Activated CD4-positive, alpha-beta memory T cell treated with anti-CD3 and anti-CD28 coated beads, Interleukin-2, amount 10 ng/mL, durations not matched to agents 7 days and 5 days (primary cell): ENCODE data around the gene WDR1. TPM values are rescaled to one million over a fixed set of nuclear protein-coding genes. Genes with fewer than 3 reads are reported as not detected.
"Not testable (repeated sequence)": the region's sequence is repeated elsewhere in the genome, so short reads cannot be mapped to it uniquely, and the experiment has no call there.

ENCODE experiments used
- CTCF ChIA-PET: fragments of 350-600 bp; sonication (Branson Sonifier 250); formaldehyde crosslinking; loops from one replicate; lab custom pipeline; 2021; ENCODE audit warnings: antibody characterized with exemption, inconsistent platforms; lab: Charles Lee
- POLR2A ChIA-PET: fragments of 350-600 bp; sonication (Branson Sonifier 250); formaldehyde crosslinking; loops from one replicate; lab custom pipeline; 2021; ENCODE audit warnings: antibody characterized with exemption; lab: Charles Lee
- DNase-seq: peaks from one replicate; pipeline ENCODE4 v3.0.0-alpha.2; 2020
- H3K27ac Mint-ChIP-seq: one replicate; pipeline ENCODE4 v1.8.0; 2021; ENCODE audit warnings: mild to moderate bottlenecking, mixed read lengths
- H3K27me3 Mint-ChIP-seq: one replicate; pipeline ENCODE4 v1.8.0; 2021; ENCODE audit warnings: mixed read lengths
- H3K36me3 Mint-ChIP-seq: one replicate; pipeline ENCODE4 v1.8.0; 2021; ENCODE audit warnings: low read depth, mixed read lengths
- H3K4me1 Mint-ChIP-seq: one replicate; pipeline ENCODE4 v1.8.0; 2021; ENCODE audit warnings: mixed read lengths
- H3K4me3 Mint-ChIP-seq: one replicate; pipeline ENCODE4 v1.8.0; 2021; ENCODE audit warnings: mild to moderate bottlenecking, mixed read lengths
- H3K9me3 Mint-ChIP-seq: one replicate; pipeline ENCODE4 v1.8.0; 2021; ENCODE audit warnings: mixed read lengths
- total RNA-seq, 2 experiments: library from RNA; stranded (reverse); gene quantifications; one replicate each; pipeline ENCODE4 v1.2.3, GENCODE V29; 2021

The WDR1 gene
- total RNA-seq, 2 experiments from 2014 or later: 463 to 465 TPM

DNA sequence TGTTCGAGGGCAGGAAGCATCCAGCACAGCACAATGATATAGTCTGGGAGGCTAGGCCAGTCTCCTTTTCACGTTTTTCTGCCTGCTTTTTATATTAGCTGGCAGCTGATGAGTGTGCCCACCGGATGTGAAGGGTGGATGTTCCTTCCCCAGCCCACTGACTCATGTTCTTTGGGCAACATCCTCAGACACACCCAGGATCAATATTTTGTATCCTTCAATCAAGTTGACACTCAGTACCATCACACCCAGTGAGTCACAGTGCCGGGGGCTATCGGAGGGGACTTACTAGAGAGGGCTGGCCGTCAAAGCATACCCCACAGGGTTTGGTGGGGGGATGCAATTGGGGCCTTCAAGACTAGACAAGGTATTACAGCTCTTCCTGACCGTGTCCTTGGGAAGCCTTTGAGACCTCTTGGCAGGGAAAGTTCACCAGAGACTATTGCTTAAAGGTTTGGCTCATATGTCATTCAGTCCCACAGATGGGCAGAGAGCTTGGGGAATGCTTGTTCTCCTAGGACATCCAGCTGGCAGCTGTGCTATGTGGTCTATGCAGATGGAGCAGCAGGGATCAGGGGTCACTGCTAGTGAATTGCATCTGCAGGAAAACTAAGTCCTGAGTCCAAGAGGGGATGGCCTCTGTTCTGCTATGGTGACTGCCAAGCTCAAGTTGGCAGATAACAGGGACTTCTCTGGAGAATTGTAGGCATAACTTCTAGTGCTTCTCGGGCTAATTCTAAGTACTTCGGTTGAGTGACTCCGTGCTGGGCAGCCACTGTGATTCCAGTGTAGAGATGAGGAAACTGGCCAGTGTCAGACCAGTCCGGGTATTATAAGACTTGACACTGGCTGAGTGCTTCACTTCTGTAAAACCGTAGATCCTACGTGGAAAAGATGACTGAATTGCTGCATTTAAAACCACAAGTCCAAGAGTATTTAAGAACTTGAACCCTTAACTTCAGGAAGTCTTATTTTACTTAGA, 12.9 kb upstream of the WDR1 start:
- no peaks in the 10 kb centered on the region for H3K27me3 Mint-ChIP-seq
- no peak for DNase-seq
- H3K4me1 Mint-ChIP-seq: no peaks in the 10 kb centered on the region
- H3K9me3 Mint-ChIP-seq: no peaks in the 10 kb centered on the region
- H3K4me3 Mint-ChIP-seq: no peak overlapping the region
- ChIA-PET CTCF (interaction anchor here (1.1 to 1.2 kb wide), 2 partner anchors 12 to 36 kb away, joined by 3 read pairs; no protein-coding TSS in a partner anchor), POLR2A (interaction anchor here (1.2 to 1.9 kb wide), 2 partner anchors 12 to 26 kb away, joined by 3 to 5 read pairs; no protein-coding TSS in a partner anchor)
- H3K27ac Mint-ChIP-seq: no peak overlapping the region
- no peaks in the 10 kb centered on the region for H3K36me3 Mint-ChIP-seq

DNA sequence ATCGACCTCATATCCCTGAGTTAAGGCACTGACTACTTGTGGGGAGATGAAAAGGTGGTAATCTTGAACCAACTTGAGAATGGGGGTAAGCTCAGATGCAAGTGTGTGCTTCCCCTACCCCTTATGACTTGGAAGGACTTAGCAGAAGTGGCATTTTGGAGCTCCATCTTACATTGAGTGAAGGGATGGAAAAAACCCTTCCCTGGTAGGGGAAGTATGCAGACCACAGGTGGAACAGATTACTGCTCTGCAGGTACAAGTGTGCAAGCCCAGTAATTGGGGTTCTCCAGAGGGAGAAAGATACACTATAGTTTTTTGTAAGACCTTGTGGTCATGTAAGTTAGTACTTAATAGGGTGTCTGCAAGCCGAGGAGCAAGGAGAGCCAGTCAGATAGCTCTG, 12.2 kb upstream of the WDR1 start:
- CTCF ChIA-PET: no interaction called here
- Mint-ChIP-seq H3K4me1 (peaks cover 7% of the 10 kb centered on the region), H3K4me3 (no peak overlapping the region), H3K36me3 (no peaks in the 10 kb centered on the region), H3K27ac (no peak overlapping the region), H3K9me3 (no peaks in the 10 kb centered on the region), H3K27me3 (no peaks in the 10 kb centered on the region)
- POLR2A ChIA-PET: interaction anchor here (1.2 to 1.9 kb wide), 2 partner anchors 11 kb away, joined by 3 to 5 read pairs; no protein-coding TSS in a partner anchor
- DNase-seq: no peak

DNA sequence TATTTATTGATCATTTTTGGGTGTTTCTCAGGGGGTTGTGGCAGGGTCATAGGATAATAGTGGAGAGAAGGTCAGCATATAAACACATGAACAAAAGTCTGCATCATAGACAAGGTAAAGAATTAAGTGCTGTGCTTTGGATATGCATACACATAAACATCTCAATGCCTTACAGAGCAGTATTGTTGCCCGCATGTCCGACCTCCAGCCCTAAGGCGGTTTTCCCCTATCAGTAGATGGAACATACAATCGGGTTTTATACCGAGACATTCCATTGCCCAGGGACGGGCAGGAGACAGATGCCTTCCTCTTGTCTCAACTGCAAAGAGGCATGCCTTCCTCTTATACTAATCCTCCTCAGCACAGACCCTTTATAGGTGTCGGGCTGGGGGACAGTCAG, 10.9 kb upstream of the WDR1 start:
- H3K27me3 Mint-ChIP-seq, H3K4me3 Mint-ChIP-seq, H3K36me3 Mint-ChIP-seq, DNase-seq, H3K9me3 Mint-ChIP-seq, H3K27ac Mint-ChIP-seq, CTCF ChIA-PET: not testable (repeated sequence)
- POLR2A ChIA-PET: interaction anchor here (1.2 kb wide), 1 partner anchor 10 kb away, joined by 3 read pairs; no protein-coding TSS in a partner anchor
- H3K4me1 Mint-ChIP-seq: peaks cover 12% of the 10 kb centered on the region

DNA sequence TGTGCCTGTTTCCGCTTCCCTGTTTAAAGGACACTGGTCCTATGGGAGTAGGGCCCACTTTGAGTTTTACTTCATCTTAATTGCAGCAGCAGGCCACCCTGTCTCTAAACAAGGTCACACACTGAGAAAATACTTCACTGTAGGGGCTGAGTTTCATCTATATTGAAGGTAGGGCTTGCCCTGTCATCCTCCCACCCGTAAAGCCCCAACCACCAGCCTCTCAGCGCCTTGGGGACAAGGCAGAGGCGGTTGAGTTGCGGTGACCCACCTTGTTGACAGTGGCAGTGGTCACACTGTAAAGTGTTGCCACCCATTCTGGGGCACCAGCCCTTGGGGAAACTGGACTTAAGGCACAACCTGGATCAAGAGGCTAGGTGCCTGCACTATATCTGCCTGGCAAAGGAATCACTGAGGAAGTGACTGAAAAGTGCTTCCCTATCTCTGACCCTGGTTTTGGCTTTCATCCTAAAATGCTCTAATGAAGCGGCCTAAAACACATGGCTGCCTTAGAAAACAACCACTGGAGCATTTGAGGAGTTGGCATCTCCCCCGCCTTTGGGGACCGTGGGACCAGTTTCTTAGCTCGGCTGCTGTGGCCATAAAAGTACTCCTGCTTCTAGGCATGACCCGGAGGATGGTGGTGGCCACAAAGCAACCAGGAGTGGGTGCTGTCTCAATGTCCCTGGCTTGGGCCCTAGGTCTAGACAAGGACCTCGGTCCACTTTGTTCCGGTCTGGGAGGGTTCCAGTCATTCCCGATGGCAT, 7.8 kb upstream of the WDR1 start:
- Mint-ChIP-seq H3K27me3 (no peaks in the 10 kb centered on the region), H3K4me3 (no peak overlapping the region), H3K36me3 (no peaks in the 10 kb centered on the region), H3K4me1 (peaks cover 12% of the 10 kb centered on the region), H3K27ac (peak overlapping the region; percentile 60), H3K9me3 (no peaks in the 10 kb centered on the region)
- DNase-seq: no peak
- ChIA-PET CTCF (interaction anchor here (1.3 kb wide), 1 partner anchor 34 kb away, joined by 3 read pairs; no protein-coding TSS in a partner anchor), POLR2A (interaction anchor here (2.7 kb wide), 1 partner anchor 7 kb away, joined by 8 read pairs; the partner anchor contains the start of gene WDR1)

DNA sequence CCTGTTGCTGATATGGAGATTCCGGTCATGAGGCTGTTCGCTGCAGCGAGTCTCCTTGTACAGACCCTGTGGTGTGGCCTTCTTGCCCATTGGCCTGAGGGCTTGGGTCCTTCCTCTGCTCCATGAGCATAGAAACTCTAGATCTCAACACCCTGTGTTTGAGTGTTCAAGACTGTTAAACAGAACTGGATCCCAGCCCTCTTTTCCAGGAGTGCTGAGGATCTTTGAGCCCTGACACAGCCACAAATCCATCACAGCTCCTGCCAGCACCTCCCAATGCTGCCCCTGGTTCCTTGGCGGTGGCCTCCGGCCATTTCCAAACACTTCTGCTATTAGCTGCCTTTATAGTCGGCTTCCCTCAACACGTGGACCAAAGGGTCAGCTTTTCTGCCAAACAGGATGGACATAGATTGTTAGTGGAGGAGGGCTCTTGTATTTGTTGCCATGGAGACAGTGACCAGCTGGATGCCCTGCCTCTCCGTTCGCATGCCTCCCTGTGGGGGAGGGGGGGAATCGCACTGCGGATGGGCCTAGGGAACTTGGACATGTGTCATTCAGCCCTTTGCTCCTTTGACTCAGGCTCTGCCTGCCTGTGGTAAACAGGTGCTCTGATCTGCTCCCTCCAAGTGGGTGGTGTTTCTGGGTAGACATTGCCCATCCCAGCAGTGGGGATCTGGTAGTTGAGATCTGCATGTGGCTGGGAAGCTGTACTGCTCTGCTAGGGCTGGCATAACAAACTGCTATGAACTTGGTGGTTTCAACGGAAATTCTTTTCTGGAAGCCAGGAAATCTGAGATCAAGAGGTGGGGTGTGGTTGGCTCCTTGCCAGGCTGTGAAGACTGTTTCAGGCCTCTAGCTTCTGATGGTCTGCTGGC, 6.9 kb upstream of the WDR1 start:
- no peak for DNase-seq
- POLR2A ChIA-PET: interaction anchor here (21.9 kb wide), 1 partner anchor 26 kb away, joined by 503 read pairs; no protein-coding TSS in a partner anchor
- Mint-ChIP-seq H3K27ac (peak overlapping the region; percentile 18), H3K27me3 (no peaks in the 10 kb centered on the region), H3K4me1 (peaks cover 17% of the 10 kb centered on the region), H3K4me3 (no peak overlapping the region), H3K9me3 (no peaks in the 10 kb centered on the region), H3K36me3 (no peaks in the 10 kb centered on the region)
- CTCF ChIA-PET: interaction anchor here (1.3 kb wide), 1 partner anchor 35 kb away, joined by 3 read pairs; no protein-coding TSS in a partner anchor

DNA sequence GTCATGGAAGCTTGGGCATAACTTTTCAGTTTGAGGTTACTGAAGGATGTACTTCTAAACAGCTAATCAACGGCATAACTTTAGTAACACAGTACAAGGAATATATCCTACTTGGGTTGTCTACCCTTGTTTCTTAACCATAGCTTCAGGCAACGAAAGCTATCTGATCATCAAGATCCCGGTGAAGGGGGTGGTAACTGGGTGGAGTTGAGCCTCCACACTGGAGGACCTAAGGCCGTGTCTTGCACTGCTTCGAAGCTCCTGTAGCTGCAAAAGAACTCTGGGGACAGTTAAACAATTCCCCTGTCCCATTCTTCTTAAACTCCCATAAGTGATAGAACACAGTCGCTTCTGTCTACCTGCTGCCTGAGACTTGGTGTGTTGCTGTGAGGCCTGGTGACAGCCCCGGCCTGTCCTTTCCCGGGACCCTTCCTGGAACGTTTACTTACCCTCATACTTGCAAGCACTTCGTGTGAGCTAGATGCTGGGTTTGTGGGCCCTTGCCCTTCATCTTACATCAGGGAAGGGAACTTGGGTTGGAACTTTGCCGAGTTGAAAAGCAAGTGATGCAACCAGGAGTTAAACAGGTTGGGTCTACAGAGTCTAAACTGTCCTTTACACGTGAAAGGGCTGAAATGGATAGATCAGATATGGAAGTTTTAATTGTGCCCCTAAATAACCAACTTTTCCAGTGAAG, 5.8 kb upstream of the WDR1 start:
- Mint-ChIP-seq H3K4me3 (no peak overlapping the region), H3K27me3 (no peaks in the 10 kb centered on the region), H3K36me3 (peaks cover 1% of the 10 kb centered on the region), H3K27ac (no peak overlapping the region), H3K9me3 (no peaks in the 10 kb centered on the region), H3K4me1 (peaks cover 28% of the 10 kb centered on the region)
- POLR2A ChIA-PET: interaction anchor here (21.9 kb wide), 1 partner anchor 25 kb away, joined by 503 read pairs; no protein-coding TSS in a partner anchor
- DNase-seq: no peak
- CTCF ChIA-PET: no interaction called here

DNA sequence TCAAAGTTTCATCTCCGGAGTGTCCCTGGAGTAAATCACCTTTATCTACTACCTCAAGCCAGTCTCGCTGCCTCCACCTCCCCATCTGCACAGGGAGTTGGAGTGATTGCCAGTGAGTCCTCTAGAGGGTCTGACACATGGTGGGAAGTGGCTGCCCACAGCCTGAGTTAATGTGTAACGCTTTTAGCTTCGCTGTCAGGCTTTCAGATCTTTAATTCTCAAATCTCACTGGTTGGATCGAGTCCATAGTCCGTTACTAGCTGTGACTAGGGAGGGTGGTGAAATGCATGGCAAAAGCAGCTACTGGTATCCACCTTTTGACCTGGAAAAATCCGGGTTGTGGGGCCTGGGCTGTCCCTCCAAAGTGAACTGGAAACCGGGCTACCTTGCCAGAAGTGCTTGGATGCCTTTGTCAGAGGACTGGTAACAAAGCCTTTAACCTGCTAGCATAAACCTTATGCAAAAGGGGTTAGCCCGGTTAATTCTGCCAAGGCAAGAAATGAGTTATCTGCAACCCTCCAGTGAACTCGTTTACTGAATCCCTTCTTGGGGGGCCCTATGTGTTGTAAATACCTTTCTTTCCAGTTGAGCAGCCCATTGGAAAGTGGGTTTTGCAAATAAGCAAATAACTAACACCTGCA, 5.1 kb upstream of the WDR1 start:
- H3K4me1 Mint-ChIP-seq: peaks cover 33% of the 10 kb centered on the region
- peaks cover 6% of the 10 kb centered on the region for H3K36me3 Mint-ChIP-seq
- ChIA-PET POLR2A (interaction anchor here (21.9 kb wide), 1 partner anchor 24 kb away, joined by 503 read pairs; no protein-coding TSS in a partner anchor), CTCF (no interaction called here)
- no peak overlapping the region for H3K27ac Mint-ChIP-seq
- H3K27me3 Mint-ChIP-seq: no peaks in the 10 kb centered on the region
- no peak for DNase-seq
- no peak overlapping the region for H3K4me3 Mint-ChIP-seq
- H3K9me3 Mint-ChIP-seq: no peaks in the 10 kb centered on the region

DNA sequence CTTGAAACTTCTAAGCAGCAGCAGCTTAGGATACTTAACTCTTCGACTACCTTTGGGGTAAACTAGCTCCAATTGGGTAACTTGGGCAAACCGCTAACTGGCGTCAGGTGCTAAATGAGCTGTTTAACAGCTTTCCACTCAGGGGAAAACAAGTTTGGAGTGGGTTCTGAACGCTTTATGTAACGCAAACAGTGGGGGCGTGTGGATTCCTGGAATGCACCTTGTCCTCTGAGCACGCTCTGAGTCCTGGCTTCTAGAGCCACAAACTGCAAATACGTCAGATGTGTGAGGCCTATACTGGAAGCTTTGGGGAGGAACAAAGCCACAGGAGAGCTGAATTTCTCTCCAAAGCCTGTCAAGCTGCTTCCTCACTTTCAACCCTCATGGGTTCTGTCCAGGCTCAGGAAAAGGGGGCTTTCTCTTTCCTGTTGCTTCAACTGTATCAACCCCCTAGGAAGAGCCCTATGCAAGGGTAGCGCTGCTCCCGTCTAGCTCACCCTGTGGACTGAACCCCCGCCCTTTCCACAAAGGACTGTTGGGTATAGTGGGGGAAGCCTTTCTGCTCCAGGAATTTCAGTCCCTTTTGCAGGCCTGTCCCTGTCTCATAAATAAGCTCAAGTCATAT, 4.5 kb upstream of the WDR1 start:
- Mint-ChIP-seq H3K4me3 (no peak overlapping the region), H3K27me3 (no peaks in the 10 kb centered on the region), H3K9me3 (no peaks in the 10 kb centered on the region), H3K27ac (no peak overlapping the region), H3K36me3 (peaks cover 6% of the 10 kb centered on the region), H3K4me1 (peaks cover 33% of the 10 kb centered on the region)
- POLR2A ChIA-PET: interaction anchor here (21.9 kb wide), 1 partner anchor 23 kb away, joined by 503 read pairs; no protein-coding TSS in a partner anchor
- CTCF ChIA-PET: no interaction called here
- no peak for DNase-seq

DNA sequence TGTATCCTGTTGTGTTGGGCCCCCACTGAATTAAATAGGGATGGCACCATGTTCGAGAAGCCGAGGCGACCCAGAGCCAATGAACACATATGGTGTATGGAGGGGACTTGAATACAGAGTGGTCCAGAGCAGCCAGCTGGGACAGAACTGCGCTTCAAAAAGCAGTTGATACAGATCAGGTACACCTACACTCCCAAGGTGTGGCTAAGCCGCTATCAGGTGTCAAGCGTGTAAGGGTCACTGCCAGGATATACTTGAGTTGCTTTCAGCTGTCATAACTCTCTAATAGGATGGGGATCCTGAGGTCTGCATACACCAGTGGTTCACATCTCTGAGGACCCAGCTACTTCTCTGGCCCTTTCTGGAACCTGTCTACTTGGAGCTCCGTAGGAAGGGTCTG, 3.2 kb upstream of the WDR1 start:
- no peak for DNase-seq
- peaks cover 19% of the 10 kb centered on the region for H3K36me3 Mint-ChIP-seq
- no peaks in the 10 kb centered on the region for H3K9me3 Mint-ChIP-seq
- no peaks in the 10 kb centered on the region for H3K27me3 Mint-ChIP-seq
- no peak overlapping the region for H3K4me3 Mint-ChIP-seq
- H3K4me1 Mint-ChIP-seq: peaks cover 38% of the 10 kb centered on the region
- POLR2A ChIA-PET: interaction anchor here (21.9 kb wide), 1 partner anchor 22 kb away, joined by 503 read pairs; no protein-coding TSS in a partner anchor
- H3K27ac Mint-ChIP-seq: no peak overlapping the region
- CTCF ChIA-PET: interaction anchor here (2.4 to 6.1 kb wide), 2 partner anchors 24 to 341 kb away, joined by 9 to 26 read pairs; no protein-coding TSS in a partner anchor

DNA sequence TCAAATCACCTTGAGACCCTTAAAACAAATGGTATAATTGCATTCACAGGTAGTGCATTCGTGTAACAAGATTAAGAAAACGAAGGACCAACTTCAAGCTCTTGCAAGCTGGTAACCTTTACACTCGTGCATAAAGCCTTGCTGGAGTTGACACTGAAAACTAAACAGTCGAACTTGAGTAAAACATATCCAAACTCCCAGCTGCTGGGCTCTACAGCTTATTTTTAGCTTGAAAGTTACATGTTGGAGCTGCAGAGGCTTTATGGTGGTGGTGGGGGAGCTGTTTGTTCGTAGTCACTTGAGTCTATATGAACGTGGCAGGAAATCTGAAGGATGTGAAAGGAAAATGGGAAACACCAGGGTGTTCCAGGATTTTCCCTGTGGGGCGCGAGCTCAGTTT, 2.7 kb upstream of the WDR1 start:
- peaks cover 24% of the 10 kb centered on the region for H3K36me3 Mint-ChIP-seq
- POLR2A ChIA-PET: interaction anchor here (0.8 to 21.9 kb wide), 3 partner anchors 21 to 63 kb away, joined by 3 to 503 read pairs (median 34); no protein-coding TSS in a partner anchor
- H3K27me3 Mint-ChIP-seq: no peaks in the 10 kb centered on the region
- no peak for DNase-seq
- no peak overlapping the region for H3K4me3 Mint-ChIP-seq
- H3K4me1 Mint-ChIP-seq: peaks cover 41% of the 10 kb centered on the region
- no peak overlapping the region for H3K27ac Mint-ChIP-seq
- CTCF ChIA-PET: interaction anchor here (2.4 to 6.1 kb wide), 2 partner anchors 23 to 342 kb away, joined by 9 to 26 read pairs; no protein-coding TSS in a partner anchor
- no peaks in the 10 kb centered on the region for H3K9me3 Mint-ChIP-seq
